Endothelial cell of umbilical vein (primary cell): ENCODE results near the gene PARD3B. TPM values are rescaled to one million over a fixed set of nuclear protein-coding genes. Genes with fewer than 3 reads are reported as not detected.

Experiments used
- BruUV-seq: library from RNA; stranded (reverse); fragments of 400-500 nt; replicated peaks from 2 replicates; lab custom pipeline; 2021; lab: Mats Ljungman, UMichigan
- CTCF ChIA-PET: fragments of 300-600, 350-600 bp; sonication (Branson Sonifier 250); formaldehyde crosslinking; loops from one replicate; lab custom pipeline; 2021; ENCODE audit warnings: antibody characterized with exemption, inconsistent platforms; lab: Charles Lee
- POLR2A ChIA-PET: fragments of 300-600, 350-600 bp; sonication (Branson Sonifier 250); formaldehyde crosslinking; loops from one replicate; lab custom pipeline; 2021; ENCODE audit warnings: antibody characterized with exemption, inconsistent platforms; lab: Charles Lee
- DNase-seq: peaks from one replicate; pipeline ENCODE4 v3.0.0-alpha.2; 2011; ENCODE audit warnings: low read depth, low spot score
- FAIRE-seq: peaks from 2 replicates; lab custom pipeline; 2011; peaks lifted over from hg19 to GRCh38; lab: Jason Lieb, UNC
- H2AFZ ChIP-seq: 2 replicates; pipeline ENCODE4 v1.6.0; 2012; ENCODE audit warnings: low read depth, low read length, control low read depth, inconsistent platforms
- H3K27ac ChIP-seq: 2 replicates; pipeline ENCODE4 v1.5.1; 2011; ENCODE audit warnings: low read depth, mild to moderate bottlenecking, control low read depth, low read length, moderate library complexity; ENCODE audit not compliant: insufficient read depth
- H3K27me3 ChIP-seq, 2 experiments: 2 replicates each; pipeline versions ENCODE4 v1.6.0 to v1.6.1; 2011; ENCODE audit warnings: low read length in 2 of 2, mixed read lengths in 1 of 2; ENCODE audit not compliant: control insufficient read depth in 2 of 2, insufficient read depth in 2 of 2
- H3K36me3 ChIP-seq, 2 experiments: 2 replicates in 1 of 2; 3 replicates in 1 of 2; pipeline ENCODE4 v1.5.1; 2011; ENCODE audit warnings: low read length in 2 of 2, mild to moderate bottlenecking in 1 of 2, moderate library complexity in 1 of 2; ENCODE audit not compliant: control insufficient read depth in 2 of 2, insufficient read depth in 2 of 2; ENCODE audit errors: extremely low read depth in 1 of 2
- H3K4me1 ChIP-seq: 3 replicates; pipeline ENCODE4 v1.5.1; 2011; ENCODE audit warnings: mild to moderate bottlenecking, low read length; ENCODE audit not compliant: control insufficient read depth, insufficient read depth; ENCODE audit errors: extremely low read depth
- H3K4me2 ChIP-seq: 2 replicates; pipeline ENCODE4 v1.6.1; 2011; ENCODE audit warnings: low read length, control low read depth, mixed read lengths; ENCODE audit not compliant: insufficient read depth
- H3K4me3 ChIP-seq, 3 experiments: fragments of 200-600 bp in 1 of 3; sonication (generic), shearing (Covaris generic) in 1 of 3; replicated peaks in 1 of 3; 2 replicates each; pipeline ENCODE4 v1.5.1; 2011 to 2016; ENCODE audit warnings: control low read depth in 3 of 3, low read length in 3 of 3, mild to moderate bottlenecking in 2 of 3, inconsistent platforms in 1 of 3, low read depth in 1 of 3, moderate library complexity in 1 of 3; ENCODE audit not compliant: insufficient read depth in 1 of 3
- H3K79me2 ChIP-seq: 2 replicates; pipeline ENCODE4 v1.6.0; 2012; ENCODE audit warnings: low read length, inconsistent platforms; ENCODE audit not compliant: control insufficient read depth, insufficient read depth
- H3K9ac ChIP-seq: replicated peaks from 2 replicates; pipeline ENCODE3; 2011; ENCODE audit warnings: low read length, control low read depth; ENCODE audit not compliant: insufficient read depth; ENCODE audit errors: extremely low read depth
- H3K9me1 ChIP-seq: replicated peaks from 3 replicates; pipeline ENCODE4 v1.6.0; 2011; ENCODE audit warnings: mild to moderate bottlenecking, low read length; ENCODE audit not compliant: control insufficient read depth, insufficient read depth; ENCODE audit errors: extremely low read depth
- H3K9me3 ChIP-seq: replicated peaks from 2 replicates; pipeline ENCODE4 v1.5.1; 2012; ENCODE audit warnings: low read length, inconsistent platforms; ENCODE audit not compliant: control insufficient read depth, insufficient read depth
- H4K20me1 ChIP-seq: replicated peaks from 2 replicates; pipeline ENCODE3; 2011; ENCODE audit warnings: mild to moderate bottlenecking, low read length; ENCODE audit not compliant: control insufficient read depth, insufficient read depth; ENCODE audit errors: extremely low read depth
- EZH2 ChIP-seq: IDR thresholded peaks from 2 replicates; pipeline ENCODE4 v1.6.1; 2012; ENCODE audit warnings: borderline replicate concordance, low read depth, mild to moderate bottlenecking, moderate library complexity, low read length, inconsistent platforms; ENCODE audit not compliant: severe bottlenecking
- FOS ChIP-seq: IDR thresholded peaks from 2 replicates; pipeline ENCODE4 v1.6.1; 2011; ENCODE audit warnings: mild to moderate bottlenecking, low read length, moderate library complexity, borderline replicate concordance; ENCODE audit not compliant: insufficient read depth
- GATA2 ChIP-seq: IDR thresholded peaks from 2 replicates; pipeline ENCODE4 v1.7.0; 2011; ENCODE audit warnings: low read depth, mild to moderate bottlenecking, moderate library complexity, mixed read lengths, low read length; ENCODE audit not compliant: insufficient read length, insufficient read depth
- POLR2A ChIP-seq: IDR thresholded peaks from 2 replicates; pipeline ENCODE4 v1.6.1; 2012; ENCODE audit warnings: low read depth, mild to moderate bottlenecking, control low read depth, low read length
- POLR2AphosphoS5 ChIP-seq: IDR thresholded peaks from 2 replicates; pipeline ENCODE4 v1.6.1; 2012; ENCODE audit warnings: low read depth, mild to moderate bottlenecking, control low read depth, low read length, moderate library complexity; ENCODE audit not compliant: insufficient read depth
- dilution Hi-C: fragments of 300-500 bp; cut with MboI; formaldehyde crosslinking; loops from one replicate; pipeline ENCODE4 v1.15.0; 2019; ENCODE audit warnings: low sequenced_read_pairs; ENCODE audit not compliant: extremely low pct_ligation_motif_present
- intact Hi-C: fragments of 100-400 bp; cut with micrococcal nuclease; formaldehyde crosslinking; loops from one replicate; pipeline ENCODE4 v1.10.0; 2022
- polyA plus RNA-seq, 4 experiments: library from polyadenylated mRNA; depleted of rRNA in 3 of 4; stranded (reverse) in 3 of 4; unstranded in 1 of 4; fragments of >200 nt; gene quantifications; 2 replicates each; pipeline versions ENCODE4 v1.2.1 to v1.2.3, GENCODE V29; 2011 to 2012; ENCODE audit warnings: missing spikeins in 1 of 4
- total RNA-seq: library from RNA; stranded (reverse); gene quantifications from 2 replicates; pipeline ENCODE4 v1.2.3, GENCODE V29; 2021
- TF ChIP-seq, protein P1 (sequence below), 2 donors: IDR thresholded peaks; 1 replicate in 1 of 2; 2 replicates in 1 of 2; pipeline ENCODE4 v1.5.1; 2011; ENCODE audit warnings: low read length in 2 of 2, mild to moderate bottlenecking in 2 of 2, moderate library complexity in 2 of 2, control low read depth in 1 of 2, inconsistent platforms in 1 of 2, low read depth in 1 of 2; ENCODE audit not compliant: insufficient read depth in 1 of 2; ENCODE audit errors: extremely low read depth in 1 of 2

PARD3B gene
- total and polyA plus RNA-seq, 2 donors (not counting 3 experiments of a cell fraction or from before 2014, with no cell fraction given), result 2.2 to 30.9 TPM

GRCh38 chr2:204897561-204897960, 352.3 kb downstream of the PARD3B start:
- no peak overlapping the region for H3K4me3 ChIP-seq
- FAIRE-seq, result no peak
- no peaks in the 10 kb centered on the region for H3K79me2 ChIP-seq

DNA sequence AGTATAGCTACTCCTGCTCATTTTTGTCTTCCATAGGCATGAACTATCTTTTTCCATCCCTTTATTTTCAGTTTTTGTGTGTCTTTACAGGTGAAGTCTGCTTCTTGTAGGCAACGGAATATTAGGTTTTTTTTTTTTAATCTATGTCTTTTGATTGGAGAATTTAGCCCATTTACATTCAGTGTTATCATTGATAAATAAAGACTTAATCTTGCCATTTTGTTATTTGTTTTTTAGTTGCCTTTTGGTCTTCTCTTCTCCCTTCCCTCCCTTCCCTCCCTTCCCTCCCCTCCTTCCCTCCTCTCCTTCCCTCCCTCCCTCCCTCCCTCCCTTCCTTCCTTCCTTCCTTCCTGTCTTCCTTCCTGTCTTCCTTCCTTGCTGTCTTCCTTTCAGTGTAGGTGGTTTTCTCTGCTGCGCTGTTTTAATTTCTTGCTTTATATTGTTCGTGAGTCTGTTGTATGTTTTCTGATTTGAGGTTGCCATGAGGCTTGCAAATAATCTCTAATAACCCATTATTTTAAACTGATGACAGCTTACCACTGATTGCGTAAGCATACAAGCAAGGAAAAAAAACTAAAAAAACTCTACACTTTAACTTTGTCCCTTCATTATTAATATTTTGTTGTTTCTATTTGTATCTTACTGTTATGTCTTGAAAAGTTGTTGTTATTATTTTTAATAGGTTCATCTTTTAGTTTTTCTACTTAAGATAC, 353.8 kb downstream of the PARD3B start:
- Histone ChIP-seq H3K79me2 (no peaks in the 10 kb centered on the region), H3K9me1 (no peaks in the 10 kb centered on the region), H3K27me3 (no peaks in the 10 kb centered on the region), H3K4me3 (no peak overlapping the region), H3K36me3 (no peaks in the 10 kb centered on the region), H3K9me3 (no peaks in the 10 kb centered on the region), H3K4me1 (peaks cover 13% of the 10 kb centered on the region), H2AFZ (no peak overlapping the region), H3K9ac (no peak overlapping the region), H3K27ac (no peak overlapping the region), H4K20me1 (no peaks in the 10 kb centered on the region), H3K4me2 (no peak overlapping the region)
- DNase-seq (no peak), FAIRE-seq (no peak)
- intact Hi-C loops (no loop called here), dilution Hi-C loops (no loop called here)
- TF ChIP-seq GATA2 (no peak), POLR2AphosphoS5 (no peak), EZH2 (no peak), POLR2A (no peak)
- TF ChIP-seq, protein P1, sequence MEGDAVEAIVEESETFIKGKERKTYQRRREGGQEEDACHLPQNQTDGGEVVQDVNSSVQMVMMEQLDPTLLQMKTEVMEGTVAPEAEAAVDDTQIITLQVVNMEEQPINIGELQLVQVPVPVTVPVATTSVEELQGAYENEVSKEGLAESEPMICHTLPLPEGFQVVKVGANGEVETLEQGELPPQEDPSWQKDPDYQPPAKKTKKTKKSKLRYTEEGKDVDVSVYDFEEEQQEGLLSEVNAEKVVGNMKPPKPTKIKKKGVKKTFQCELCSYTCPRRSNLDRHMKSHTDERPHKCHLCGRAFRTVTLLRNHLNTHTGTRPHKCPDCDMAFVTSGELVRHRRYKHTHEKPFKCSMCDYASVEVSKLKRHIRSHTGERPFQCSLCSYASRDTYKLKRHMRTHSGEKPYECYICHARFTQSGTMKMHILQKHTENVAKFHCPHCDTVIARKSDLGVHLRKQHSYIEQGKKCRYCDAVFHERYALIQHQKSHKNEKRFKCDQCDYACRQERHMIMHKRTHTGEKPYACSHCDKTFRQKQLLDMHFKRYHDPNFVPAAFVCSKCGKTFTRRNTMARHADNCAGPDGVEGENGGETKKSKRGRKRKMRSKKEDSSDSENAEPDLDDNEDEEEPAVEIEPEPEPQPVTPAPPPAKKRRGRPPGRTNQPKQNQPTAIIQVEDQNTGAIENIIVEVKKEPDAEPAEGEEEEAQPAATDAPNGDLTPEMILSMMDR (IDR thresholded peaks at IDR 0.05; ENCODE audit: extremely low read depth in 1 of 2, insufficient read depth in 1 of 2, low read depth in 1 of 2, low read length in 2 of 2), result no peak
- no TSS peak for BruUV-seq
- ChIA-PET POLR2A (no interaction called here), CTCF (no interaction called here)

More at GRCh38 chr2:204897561-204897960, 352.3 kb downstream of the PARD3B start:
- H3K9me3 ChIP-seq, result no peaks in the 10 kb centered on the region
- no peaks in the 10 kb centered on the region for H4K20me1 ChIP-seq
- DNase-seq, result no peak
- H3K9me1 ChIP-seq, result no peaks in the 10 kb centered on the region
- H2AFZ ChIP-seq, result no peak overlapping the region
- H3K36me3 ChIP-seq, result no peaks in the 10 kb centered on the region
- H3K4me2 ChIP-seq, result no peak overlapping the region
- BruUV-seq, result no TSS peak
- ChIA-PET POLR2A (no interaction called here), CTCF (no interaction called here)
- H3K4me1 ChIP-seq, result peaks cover 13% of the 10 kb centered on the region
- no peak overlapping the region for H3K27ac ChIP-seq
- dilution Hi-C loops (no loop called here), intact Hi-C loops (no loop called here)
- H3K27me3 ChIP-seq, result no peaks in the 10 kb centered on the region
- no peak for TF ChIP-seq POLR2AphosphoS5
- no peak for TF ChIP-seq POLR2A
- TF ChIP-seq FOS, result no peak
- H3K9ac ChIP-seq, result no peak overlapping the region
